T-cell (primary cell): ENCODE results near the gene CDH4. TPM values are rescaled to one million over a fixed set of nuclear protein-coding genes. Genes with fewer than 3 reads are reported as not detected.

Experiments used
- ATAC-seq, 4 experiments: fragments of 200-7000 bp in 3 of 4; fragments of 150-1000 bp in 1 of 4; cut with Tn5 transposase; replicated peaks in 1 of 4; 1 replicate in 3 of 4; 2 replicates in 1 of 4; pipeline ENCODE4 v1.10.0; 2021; ENCODE audit warnings: moderate library complexity in 3 of 4, mild to moderate bottlenecking in 2 of 4, moderate number of reproducible peaks in 1 of 4
- CTCF ChIA-PET, 2 donors: fragments of 300-600 bp; sonication (Branson Sonifier 250); formaldehyde crosslinking; loops; one replicate each; lab custom pipeline; 2022; ENCODE audit warnings: antibody characterized with exemption in 2 of 2; lab: Charles Lee
- POLR2A ChIA-PET, 2 donors: fragments of 300-600 bp; sonication (Branson Sonifier 250); formaldehyde crosslinking; loops; one replicate each; lab custom pipeline; 2022; ENCODE audit warnings: antibody characterized with exemption in 2 of 2; lab: Charles Lee
- DNase-seq, 35 experiments: peaks; one replicate each; pipeline versions ENCODE4 v3.0.0 to v3.0.0-alpha.2; 2013 to 2023
- H3K27ac ChIP-seq: one replicate; pipeline ENCODE4 v1.5.1; 2013; ENCODE audit warnings: low read length
- H3K27me3 ChIP-seq, 2 experiments: replicated peaks in 1 of 2; 1 replicate in 1 of 2; 2 replicates in 1 of 2; pipeline versions ENCODE4 v1.6.1 to v1.7.0; 2013; ENCODE audit warnings: low read length in 1 of 2, mixed read lengths in 1 of 2; ENCODE audit not compliant: control insufficient read depth in 2 of 2, insufficient read depth in 2 of 2; ENCODE audit errors: extremely low read depth in 1 of 2
- H3K36me3 ChIP-seq, 2 donors: 1 replicate in 1 of 2; 2 replicates in 1 of 2; pipeline versions ENCODE4 v1.6.1 to v1.7.0; 2013; ENCODE audit warnings: low read length in 1 of 2; ENCODE audit not compliant: control insufficient read depth in 2 of 2, insufficient read depth in 1 of 2; ENCODE audit errors: extremely low read depth in 1 of 2
- H3K4me1 ChIP-seq, 2 experiments: 1 replicate in 1 of 2; 2 replicates in 1 of 2; pipeline versions ENCODE4 v1.6.1 to v1.7.0; 2013; ENCODE audit warnings: low read length in 2 of 2, mixed read lengths in 1 of 2; ENCODE audit not compliant: insufficient read depth in 2 of 2, control insufficient read depth in 1 of 2; ENCODE audit errors: extremely low read depth in 1 of 2
- H3K4me3 ChIP-seq, 2 donors: 1 replicate in 1 of 2; 2 replicates in 1 of 2; pipeline versions ENCODE4 v1.5.1 to v1.7.0; 2013; ENCODE audit warnings: mild to moderate bottlenecking in 2 of 2, low read length in 1 of 2, moderate library complexity in 1 of 2; ENCODE audit not compliant: control insufficient read depth in 1 of 2; ENCODE audit errors: extremely low read depth in 1 of 2
- H3K9me3 ChIP-seq: 2 replicates; pipeline ENCODE4 v1.7.0; 2013
- H3K27ac Mint-ChIP-seq, 2 donors: one replicate each; pipeline ENCODE4 v1.8.0; 2020 to 2021; ENCODE audit warnings: mild to moderate bottlenecking in 2 of 2, mixed read lengths in 2 of 2
- H3K27me3 Mint-ChIP-seq, 2 donors: one replicate each; pipeline ENCODE4 v1.8.0; 2021 to 2022; ENCODE audit warnings: mixed read lengths in 2 of 2
- H3K36me3 Mint-ChIP-seq: one replicate; pipeline ENCODE4 v1.8.0; 2021; ENCODE audit warnings: mixed read lengths
- H3K4me1 Mint-ChIP-seq, 3 donors: one replicate each; pipeline ENCODE4 v1.8.0; 2020 to 2022; ENCODE audit warnings: mixed read lengths in 3 of 3, mild to moderate bottlenecking in 1 of 3
- H3K4me3 Mint-ChIP-seq, 3 donors: one replicate each; pipeline ENCODE4 v1.8.0; 2020 to 2022; ENCODE audit warnings: mild to moderate bottlenecking in 3 of 3, mixed read lengths in 3 of 3, moderate library complexity in 3 of 3
- H3K9me3 Mint-ChIP-seq, 3 donors: one replicate each; pipeline ENCODE4 v1.8.0; 2020 to 2022; ENCODE audit warnings: mixed read lengths in 3 of 3
- WGBS: methylation state at CpG from one replicate; pipeline ENCODE4 v1.1.5; 2013; ENCODE audit warnings: missing lambda C conversion rate; ENCODE audit not compliant: insufficient coverage; 5-methylcytosine and 5-hydroxymethylcytosine counted together
- total RNA-seq, 35 experiments: library from RNA in 6 of 35; stranded (reverse) in 6 of 35; fragments of 120-200 nt in 1 of 35; gene quantifications; one replicate each; pipeline versions ENCODE4 v1.2.1 to v1.2.4 and lab custom pipeline; 2013 to 2026

The CDH4 gene
- total RNA-seq, 5 donors from 2014 or later (not counting 1 experiment from before 2014, with no cell fraction given), result 0.06 to 0.64 (median 0.14) TPM

GRCh38 chr20:61805781-61806180 is 553.7 kb downstream of the CDH4 start:
- no peaks in the 10 kb centered on the region for H3K36me3 Mint-ChIP-seq
- Histone ChIP-seq H3K4me3 (no peak overlapping the region), H3K27me3 (peaks cover 0 to 31% of the 10 kb centered on the region in 2 experiments), H3K36me3 (no peaks in the 10 kb centered on the region), H3K4me1 (no peaks in the 10 kb centered on the region), H3K27ac (no peak overlapping the region), H3K9me3 (no peaks in the 10 kb centered on the region)
- H3K27ac Mint-ChIP-seq, result no peak overlapping the region
- DNase-seq (no peak), ATAC-seq (no peak)
- ChIA-PET POLR2A (no interaction called here), CTCF (no interaction called here)
- no peaks in the 10 kb centered on the region for H3K9me3 Mint-ChIP-seq
- H3K4me1 Mint-ChIP-seq, result peaks cover 0 to 4% (median 2%) of the 10 kb centered on the region in 3 donors
- H3K4me3 Mint-ChIP-seq, result no peak overlapping the region
- 82% methylated on average over 7 of the region's 8 CpGs for WGBS
- H3K27me3 Mint-ChIP-seq, result peaks cover 3 to 15% of the 10 kb centered on the region in 2 donors

- DNase-seq, result no peak
- H3K36me3 ChIP-seq, result no peaks in the 10 kb centered on the region
- 98% methylated on average over 8 of the region's 16 CpGs for WGBS
- Mint-ChIP-seq H3K4me1 (peaks cover 0 to 4% (median 2%) of the 10 kb centered on the region in 3 donors), H3K36me3 (no peaks in the 10 kb centered on the region), H3K9me3 (no peaks in the 10 kb centered on the region), H3K27ac (no peak overlapping the region), H3K4me3 (no peak overlapping the region), H3K27me3 (peaks cover 3 to 15% of the 10 kb centered on the region in 2 donors)
- no peak overlapping the region for H3K27ac ChIP-seq
- no peaks in the 10 kb centered on the region for H3K4me1 ChIP-seq
- no peaks in the 10 kb centered on the region for H3K9me3 ChIP-seq
- ChIA-PET CTCF (no interaction called here), POLR2A (no interaction called here)
- ATAC-seq, result no peak
- H3K4me3 ChIP-seq, result no peak overlapping the region
- peaks cover 0 to 28% of the 10 kb centered on the region in 2 experiments for H3K27me3 ChIP-seq
These were observed 554.3 kb downstream of the CDH4 start for GRCh38 chr20:61806314-61806713.

- DNase-seq, result no peak
- CTCF ChIA-PET, result no interaction called here
These were observed 554.9 kb downstream of the CDH4 start for GRCh38 chr20:61806995-61807394.

GRCh38 chr20:61807471-61808160 is 555.6 kb downstream of the CDH4 start:
- no peak for ATAC-seq
- peaks cover 3 to 10% of the 10 kb centered on the region in 2 donors for H3K27me3 Mint-ChIP-seq
- peaks cover 0 to 4% (median 2%) of the 10 kb centered on the region in 3 donors for H3K4me1 Mint-ChIP-seq
- Histone ChIP-seq H3K4me3 (no peak overlapping the region), H3K27ac (no peak overlapping the region), H3K27me3 (peaks cover 0 to 19% of the 10 kb centered on the region in 2 experiments), H3K36me3 (no peaks in the 10 kb centered on the region), H3K9me3 (no peaks in the 10 kb centered on the region), H3K4me1 (no peaks in the 10 kb centered on the region)
- no peak overlapping the region for H3K27ac Mint-ChIP-seq
- ChIA-PET POLR2A (no interaction called here), CTCF (no interaction called here)
- DNase-seq, result no peak
- H3K9me3 Mint-ChIP-seq, result no peaks in the 10 kb centered on the region
- H3K4me3 Mint-ChIP-seq, result no peak overlapping the region
- 88% methylated on average over 20 of the region's 22 CpGs for WGBS
- H3K36me3 Mint-ChIP-seq, result no peaks in the 10 kb centered on the region

More at GRCh38 chr20:61806995-61807394, 554.9 kb downstream of the CDH4 start:
- no peaks in the 10 kb centered on the region for H3K9me3 Mint-ChIP-seq
- no peak for ATAC-seq
- no peaks in the 10 kb centered on the region for H3K36me3 ChIP-seq
- 92% methylated on average over 5 of the region's 7 CpGs for WGBS
- no peak overlapping the region for H3K27ac Mint-ChIP-seq
- no peaks in the 10 kb centered on the region for H3K4me1 ChIP-seq
- H3K4me3 ChIP-seq, result no peak overlapping the region
- H3K9me3 ChIP-seq, result no peaks in the 10 kb centered on the region
- no peak overlapping the region for H3K4me3 Mint-ChIP-seq
- POLR2A ChIA-PET, result no interaction called here
- H3K4me1 Mint-ChIP-seq, result peaks cover 0 to 4% (median 2%) of the 10 kb centered on the region in 3 donors
- peaks cover 0 to 24% of the 10 kb centered on the region in 2 experiments for H3K27me3 ChIP-seq
- H3K36me3 Mint-ChIP-seq, result no peaks in the 10 kb centered on the region
- H3K27ac ChIP-seq, result no peak overlapping the region
- peaks cover 3 to 12% of the 10 kb centered on the region in 2 donors for H3K27me3 Mint-ChIP-seq

GRCh38 chr20:61808447-61808846 is 556.4 kb downstream of the CDH4 start:
- no peaks in the 10 kb centered on the region for H3K4me1 ChIP-seq
- Mint-ChIP-seq H3K36me3 (no peaks in the 10 kb centered on the region), H3K4me3 (no peak overlapping the region), H3K27me3 (peaks cover 3 to 7% of the 10 kb centered on the region in 2 donors), H3K9me3 (no peaks in the 10 kb centered on the region), H3K27ac (no peak overlapping the region), H3K4me1 (peaks cover 0 to 2% (median under 1%) of the 10 kb centered on the region in 3 donors)
- ChIA-PET POLR2A (no interaction called here), CTCF (no interaction called here)
- H3K27ac ChIP-seq, result no peak overlapping the region
- ATAC-seq (no peak), DNase-seq (no peak)
- H3K27me3 ChIP-seq, result peaks cover 0 to 14% of the 10 kb centered on the region in 2 experiments
- no peaks in the 10 kb centered on the region for H3K9me3 ChIP-seq
- WGBS, result 73% methylated on average over 7 of the region's 13 CpGs
- no peak overlapping the region for H3K4me3 ChIP-seq
- H3K36me3 ChIP-seq, result no peaks in the 10 kb centered on the region

- Histone ChIP-seq H3K27ac (no peak overlapping the region), H3K4me1 (no peaks in the 10 kb centered on the region), H3K27me3 (peaks cover 0 to 13% of the 10 kb centered on the region in 2 experiments), H3K36me3 (no peaks in the 10 kb centered on the region), H3K4me3 (no peak overlapping the region), H3K9me3 (no peaks in the 10 kb centered on the region)
- no peak overlapping the region for H3K27ac Mint-ChIP-seq
- no peak for ATAC-seq
- ChIA-PET CTCF (no interaction called here), POLR2A (no interaction called here)
- no peaks in the 10 kb centered on the region for H3K4me1 Mint-ChIP-seq
- H3K4me3 Mint-ChIP-seq, result no peak overlapping the region
- no peaks in the 10 kb centered on the region for H3K9me3 Mint-ChIP-seq
- peaks cover 3 to 6% of the 10 kb centered on the region in 2 donors for H3K27me3 Mint-ChIP-seq
- 82% methylated on average over 21 of the region's 25 CpGs for WGBS
- no peaks in the 10 kb centered on the region for H3K36me3 Mint-ChIP-seq
- DNase-seq, result no peak
These were observed 557.1 kb downstream of the CDH4 start for GRCh38 chr20:61809006-61809770.
